Hepatocyte (in vitro differentiated cells): ENCODE measurements around the gene STIM1. TPM values are rescaled to one million over a fixed set of nuclear protein-coding genes. Genes with fewer than 3 reads are reported as not detected.
A peak's percentile ranks its signal among the peaks of the same experiment; 100 is the strongest.

ENCODE experiments used
- DNase-seq: peaks from one replicate; pipeline ENCODE4 v3.0.0-alpha.2; 2016; ENCODE audit warnings: low spot score
- H2AFZ ChIP-seq: fragments of 200-600 bp; sonication (generic); 2 replicates; pipeline ENCODE4 v1.6.0; 2016; ENCODE audit warnings: antibody characterized with exemption, mild to moderate bottlenecking
- H3K27ac ChIP-seq: fragments of 200-600 bp; sonication (generic); 2 replicates; pipeline ENCODE4 v1.5.1; 2016; ENCODE audit warnings: mild to moderate bottlenecking
- H3K27me3 ChIP-seq: fragments of 200-600 bp; sonication (generic); 2 replicates; pipeline ENCODE4 v1.6.1; 2016
- H3K36me3 ChIP-seq: fragments of 200-600 bp; sonication (generic); replicated peaks from 2 replicates; pipeline ENCODE4 v1.5.1; 2016; ENCODE audit warnings: low read depth; ENCODE audit not compliant: insufficient read depth
- H3K4me1 ChIP-seq: fragments of 200-600 bp; sonication (generic); 2 replicates; pipeline ENCODE4 v1.5.1; 2016; ENCODE audit warnings: mild to moderate bottlenecking, moderate library complexity; ENCODE audit not compliant: insufficient read depth
- H3K4me2 ChIP-seq: fragments of 200-600 bp; sonication (generic); 2 replicates; pipeline ENCODE4 v1.6.0; 2016
- H3K4me3 ChIP-seq: fragments of 200-600 bp; sonication (generic); 2 replicates; pipeline ENCODE4 v1.5.1; 2016; ENCODE audit warnings: mild to moderate bottlenecking
- H3K79me2 ChIP-seq: fragments of 200-600 bp; sonication (generic); 2 replicates; pipeline ENCODE4 v1.6.0; 2017; ENCODE audit warnings: mild to moderate bottlenecking
- H3K9me2 ChIP-seq: fragments of 200-600 bp; sonication (generic); replicated peaks from 2 replicates; pipeline ENCODE4 v1.6.0; 2017; ENCODE audit warnings: mild to moderate bottlenecking; ENCODE audit not compliant: insufficient read depth
- H3K9me3 ChIP-seq: fragments of 200-600 bp; sonication (generic); 2 replicates; pipeline ENCODE4 v1.5.1; 2016; ENCODE audit warnings: low read depth, mild to moderate bottlenecking
- H4K20me1 ChIP-seq: fragments of 200-600 bp; sonication (generic); 2 replicates; pipeline ENCODE4 v1.6.0; 2016; ENCODE audit warnings: mild to moderate bottlenecking; ENCODE audit not compliant: insufficient read depth, poor library complexity, severe bottlenecking
- EZH2 ChIP-seq: fragments of 200-600 bp; sonication (generic); IDR thresholded peaks from 2 replicates; pipeline ENCODE4 v1.6.1; 2016; ENCODE audit warnings: antibody characterized with exemption, mild to moderate bottlenecking, borderline replicate concordance
- EZH2phosphoT487 ChIP-seq: fragments of 200-600 bp; sonication (generic); IDR thresholded peaks from one replicate; pipeline ENCODE4 v1.6.1; 2018; ENCODE audit warnings: antibody characterized with exemption, mild to moderate bottlenecking, low read depth, moderate library complexity; ENCODE audit not compliant: unreplicated experiment, severe bottlenecking
- WGBS: methylation state at CpG from one replicate; pipeline ENCODE4 v1.1.6; 2016; ENCODE audit warnings: low lambda C conversion rate; ENCODE audit errors: missing lambda C conversion rate; 5-methylcytosine and 5-hydroxymethylcytosine counted together
- polyA plus RNA-seq: library from polyadenylated mRNA; unstranded; fragments of >200 nt; fragmentation: Nextera tagmentation; extraction: Ambion mirVana; gene quantifications from 2 replicates; pipeline ENCODE4 v1.2.1, GENCODE V29; 2016
- total RNA-seq: library from RNA; depleted of rRNA; stranded (reverse); fragments of >200 nt; gene quantifications from 2 replicates; pipeline ENCODE4 v1.2.3, GENCODE V29; 2014
- TF ChIP-seq, protein P1 (sequence below): fragments of 200-600 bp; sonication (generic); IDR thresholded peaks from 2 replicates; pipeline ENCODE4 v1.5.1; 2016; ENCODE audit warnings: antibody characterized with exemption, mild to moderate bottlenecking; ENCODE audit not compliant: poor library complexity

Gene STIM1
- total and polyA plus RNA-seq, 2 experiments from 2014 or later, result 18.5 to 19.6 TPM

DNA sequence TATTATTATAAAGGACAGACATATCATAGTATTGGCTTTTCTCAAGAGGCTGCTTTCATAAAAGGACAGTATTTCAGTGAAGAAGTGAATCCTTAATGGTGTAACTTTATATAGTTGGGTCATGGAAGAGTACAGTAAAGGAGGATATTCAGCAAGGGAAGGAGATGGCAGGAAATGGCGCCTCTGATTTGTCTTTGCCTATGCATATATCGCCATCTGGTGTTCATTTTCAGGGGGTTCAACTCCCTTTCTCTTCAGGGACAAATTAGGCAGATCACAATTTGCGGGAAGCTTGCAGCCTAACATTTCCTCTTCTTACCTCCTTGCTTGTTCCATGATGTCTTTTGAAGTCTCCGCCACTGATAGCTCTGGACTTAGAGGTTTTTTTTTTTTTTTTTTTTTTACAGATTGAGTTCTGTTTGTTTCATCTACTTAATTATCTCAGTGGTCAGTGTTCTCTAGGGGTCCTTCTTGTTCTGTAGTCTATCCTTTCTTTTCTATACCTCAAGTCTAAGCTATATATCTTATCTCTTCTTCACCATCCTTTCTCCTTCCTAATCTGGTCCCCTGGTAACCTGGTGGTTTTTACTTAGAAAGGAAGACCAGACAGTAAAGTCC is 217.3 kb downstream of the STIM1 start:
- WGBS, result 21% methylated on average over 4 of the region's 4 CpGs
- Histone ChIP-seq H3K79me2 (no peaks in the 10 kb centered on the region), H3K4me1 (peaks cover 4% of the 10 kb centered on the region), H3K9me3 (no peaks in the 10 kb centered on the region), H4K20me1 (no peaks in the 10 kb centered on the region), H2AFZ (peak overlapping the region; percentile 8), H3K4me3 (no peak overlapping the region), H3K36me3 (no peaks in the 10 kb centered on the region), H3K27me3 (no peaks in the 10 kb centered on the region), H3K9me2 (no peaks in the 10 kb centered on the region), H3K4me2 (no peak overlapping the region), H3K27ac (peak overlapping the region; percentile 4)
- DNase-seq, result peak; percentile 84
- no peak for TF ChIP-seq EZH2
- TF ChIP-seq, protein P1, sequence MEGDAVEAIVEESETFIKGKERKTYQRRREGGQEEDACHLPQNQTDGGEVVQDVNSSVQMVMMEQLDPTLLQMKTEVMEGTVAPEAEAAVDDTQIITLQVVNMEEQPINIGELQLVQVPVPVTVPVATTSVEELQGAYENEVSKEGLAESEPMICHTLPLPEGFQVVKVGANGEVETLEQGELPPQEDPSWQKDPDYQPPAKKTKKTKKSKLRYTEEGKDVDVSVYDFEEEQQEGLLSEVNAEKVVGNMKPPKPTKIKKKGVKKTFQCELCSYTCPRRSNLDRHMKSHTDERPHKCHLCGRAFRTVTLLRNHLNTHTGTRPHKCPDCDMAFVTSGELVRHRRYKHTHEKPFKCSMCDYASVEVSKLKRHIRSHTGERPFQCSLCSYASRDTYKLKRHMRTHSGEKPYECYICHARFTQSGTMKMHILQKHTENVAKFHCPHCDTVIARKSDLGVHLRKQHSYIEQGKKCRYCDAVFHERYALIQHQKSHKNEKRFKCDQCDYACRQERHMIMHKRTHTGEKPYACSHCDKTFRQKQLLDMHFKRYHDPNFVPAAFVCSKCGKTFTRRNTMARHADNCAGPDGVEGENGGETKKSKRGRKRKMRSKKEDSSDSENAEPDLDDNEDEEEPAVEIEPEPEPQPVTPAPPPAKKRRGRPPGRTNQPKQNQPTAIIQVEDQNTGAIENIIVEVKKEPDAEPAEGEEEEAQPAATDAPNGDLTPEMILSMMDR, result peak; percentile 86

DNA sequence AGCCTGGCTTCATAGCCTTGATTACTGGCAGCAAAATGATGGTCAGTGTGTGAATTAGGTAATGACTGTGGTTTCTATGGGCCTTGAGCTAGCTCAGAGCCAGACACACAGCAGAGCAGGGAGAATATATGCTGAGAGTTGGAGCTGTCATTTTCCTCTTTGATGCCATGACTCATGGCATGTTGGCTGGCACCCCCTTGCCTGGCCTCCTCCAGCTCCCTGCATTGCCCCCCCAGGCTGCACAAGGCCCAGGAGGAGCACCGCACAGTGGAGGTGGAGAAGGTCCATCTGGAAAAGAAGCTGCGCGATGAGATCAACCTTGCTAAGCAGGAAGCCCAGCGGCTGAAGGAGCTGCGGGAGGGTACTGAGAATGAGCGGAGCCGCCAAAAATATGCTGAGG is 218.8 kb downstream of the STIM1 start:
- Histone ChIP-seq H3K27ac (no peak overlapping the region), H3K9me2 (no peaks in the 10 kb centered on the region), H3K79me2 (no peaks in the 10 kb centered on the region), H2AFZ (no peak overlapping the region), H3K36me3 (no peaks in the 10 kb centered on the region), H3K4me3 (no peak overlapping the region), H4K20me1 (no peaks in the 10 kb centered on the region), H3K4me2 (no peak overlapping the region), H3K4me1 (peaks cover 4% of the 10 kb centered on the region), H3K9me3 (no peaks in the 10 kb centered on the region), H3K27me3 (no peaks in the 10 kb centered on the region)
- DNase-seq, result no peak
- WGBS, result 96% methylated on average over 7 of the region's 7 CpGs
- TF ChIP-seq, protein P1, result no peak
- no peak for TF ChIP-seq EZH2
- TF ChIP-seq EZH2phosphoT487, result no peak

DNA sequence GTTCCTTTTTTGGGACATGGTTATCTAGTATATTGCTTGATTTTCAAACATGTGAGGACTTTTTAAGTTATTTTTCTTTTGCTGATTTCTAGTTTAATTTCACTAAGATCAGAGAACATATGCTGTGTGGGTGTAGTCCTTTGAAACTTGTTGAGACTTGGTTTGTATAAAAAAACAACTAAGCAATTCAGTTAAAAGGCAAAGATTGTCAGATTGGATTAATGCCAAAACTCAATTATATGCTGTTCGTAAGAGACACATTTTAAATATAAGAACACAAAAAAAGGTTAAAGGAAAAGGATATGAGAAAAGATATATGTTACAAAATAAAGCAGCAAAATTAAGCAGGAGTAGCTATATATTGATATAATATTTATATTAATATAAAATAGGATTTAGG is 221.3 kb downstream of the STIM1 start:
- H3K9me3 ChIP-seq, result no peaks in the 10 kb centered on the region

More for the DNA sequence above, 221.3 kb downstream of the STIM1 start:
- no peak for DNase-seq
- H3K36me3 ChIP-seq, result no peaks in the 10 kb centered on the region
- no peak overlapping the region for H3K4me2 ChIP-seq
- H4K20me1 ChIP-seq, result no peaks in the 10 kb centered on the region
- peaks cover 3% of the 10 kb centered on the region for H3K4me1 ChIP-seq
- no peaks in the 10 kb centered on the region for H3K27me3 ChIP-seq
- TF ChIP-seq EZH2phosphoT487 (no peak), EZH2 (no peak)
- TF ChIP-seq, protein P1, result no peak
- no peak overlapping the region for H2AFZ ChIP-seq
- no peak overlapping the region for H3K4me3 ChIP-seq
- 69% methylated on average over 1 of the region's 1 CpG for WGBS
- no peaks in the 10 kb centered on the region for H3K79me2 ChIP-seq
- no peak overlapping the region for H3K27ac ChIP-seq
- H3K9me2 ChIP-seq, result no peaks in the 10 kb centered on the region
